CD4-positive, alpha-beta T cell (primary cell): Measurements from ENCODE around the gene AGPAT4. TPM values are rescaled to one million over a fixed set of nuclear protein-coding genes. Genes with fewer than 3 reads are reported as not detected.

Source experiments
- ATAC-seq: fragments of 200-7000 bp; cut with Tn5 transposase; one replicate; pipeline ENCODE4 v1.10.0; 2022; ENCODE audit warnings: mild to moderate bottlenecking; ENCODE audit not compliant: poor library complexity
- CTCF ChIA-PET: fragments of 350-600 bp; sonication (Branson Sonifier 250); formaldehyde crosslinking; loops from one replicate; lab custom pipeline; 2021; ENCODE audit warnings: antibody characterized with exemption, inconsistent platforms; lab: Charles Lee
- POLR2A ChIA-PET: fragments of 350-600 bp; sonication (Branson Sonifier 250); formaldehyde crosslinking; loops from one replicate; lab custom pipeline; 2021; ENCODE audit warnings: antibody characterized with exemption, inconsistent platforms; lab: Charles Lee
- DNase-seq, 14 experiments: peaks; one replicate each; pipeline ENCODE4 v3.0.0-alpha.2; 2013 to 2020; ENCODE audit warnings: mixed read lengths in 2 of 14
- H3K27ac ChIP-seq, 2 donors: one replicate each; pipeline versions ENCODE4 v1.5.1 to v1.7.0; 2013; ENCODE audit warnings: low read length in 2 of 2, low read depth in 1 of 2, mild to moderate bottlenecking in 1 of 2
- H3K27me3 ChIP-seq, 2 experiments: 1 replicate in 1 of 2; 2 replicates in 1 of 2; pipeline versions ENCODE4 v1.6.1 to v1.7.0; 2013; ENCODE audit warnings: low read length in 2 of 2, control low read depth in 1 of 2, mild to moderate bottlenecking in 1 of 2, moderate library complexity in 1 of 2; ENCODE audit not compliant: insufficient read depth in 2 of 2, control insufficient read depth in 1 of 2
- H3K36me3 ChIP-seq: one replicate; pipeline ENCODE4 v1.6.1; 2013; ENCODE audit warnings: low read length, control low read depth; ENCODE audit not compliant: insufficient read depth
- H3K4me1 ChIP-seq: one replicate; pipeline ENCODE4 v1.6.1; 2013; ENCODE audit warnings: low read length, control low read depth; ENCODE audit not compliant: insufficient read depth
- H3K4me3 ChIP-seq: one replicate; pipeline ENCODE4 v1.5.1; 2013; ENCODE audit warnings: mild to moderate bottlenecking, low read length, moderate library complexity
- H3K9me3 ChIP-seq, 2 experiments: 1 replicate in 1 of 2; 2 replicates in 1 of 2; pipeline versions ENCODE4 v1.6.1 to v1.7.0; 2013; ENCODE audit warnings: low read length in 2 of 2, mild to moderate bottlenecking in 2 of 2, control low read depth in 1 of 2, moderate library complexity in 1 of 2; ENCODE audit not compliant: control insufficient read depth in 1 of 2, insufficient read depth in 1 of 2
- H3K27ac Mint-ChIP-seq: one replicate; pipeline ENCODE4 v1.8.0; 2020; ENCODE audit warnings: mixed read lengths
- H3K27me3 Mint-ChIP-seq: one replicate; pipeline ENCODE4 v1.8.0; 2021; ENCODE audit warnings: mixed read lengths
- H3K36me3 Mint-ChIP-seq: one replicate; pipeline ENCODE4 v1.8.0; 2021; ENCODE audit warnings: low read depth, mixed read lengths
- H3K4me1 Mint-ChIP-seq: one replicate; pipeline ENCODE4 v1.8.0; 2021; ENCODE audit warnings: low read depth, mixed read lengths
- H3K4me3 Mint-ChIP-seq: one replicate; pipeline ENCODE4 v1.8.0; 2020; ENCODE audit warnings: mild to moderate bottlenecking, mixed read lengths
- H3K9me3 Mint-ChIP-seq: one replicate; pipeline ENCODE4 v1.8.0; 2020; ENCODE audit warnings: mixed read lengths
- intact Hi-C, 2 experiments: fragments of 100-400 bp; cut with DNase I in 1 of 2; cut with micrococcal nuclease in 1 of 2; formaldehyde crosslinking; loops; one replicate each; pipeline versions ENCODE4 v1.15.1 to v1.9.0; 2023 to 2025; cut with DNase I, micrococcal nuclease
- total RNA-seq, 174 experiments: library from RNA in 2 of 174; stranded (reverse) in 2 of 174; gene quantifications; one replicate each; pipeline ENCODE4 v1.2.3 and lab custom pipeline; 2021 to 2026
- TF ChIP-seq, protein P1 (sequence below): fragments of 200-600 bp; IDR thresholded peaks from one replicate; pipeline ENCODE4 v1.8.0; 2022; ENCODE audit warnings: antibody characterized with exemption, mild to moderate bottlenecking

AGPAT4 gene
- total RNA-seq, 2 experiments from 2014 or later = 2.8 to 4.8 TPM

DNA sequence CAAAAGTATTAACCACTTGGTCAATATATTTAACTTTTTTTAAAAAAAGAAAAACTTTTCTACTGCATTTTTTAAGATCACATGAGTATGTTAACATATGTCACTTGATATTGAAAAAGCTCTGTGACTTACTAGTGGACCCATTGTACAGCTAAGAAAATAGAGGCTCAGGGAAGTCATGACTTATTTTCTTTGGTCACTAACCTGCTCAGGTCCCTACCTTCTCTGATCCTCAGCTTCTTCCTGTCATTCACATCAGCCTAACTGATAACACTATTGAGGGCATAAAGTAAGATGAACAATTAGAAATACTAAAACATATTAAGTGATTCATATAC is 19.8 kb downstream of the AGPAT4 start:
- Histone ChIP-seq H3K4me3 (no peak overlapping the region), H3K4me1 (no peaks in the 10 kb centered on the region), H3K27me3 (no peaks in the 10 kb centered on the region), H3K27ac (no peak overlapping the region), H3K36me3 (peaks cover 2% of the 10 kb centered on the region), H3K9me3 (no peaks in the 10 kb centered on the region)
- intact Hi-C loops = no loop called here
- DNase-seq (no peak), ATAC-seq (no peak)
- ChIA-PET CTCF (no interaction called here), POLR2A (no interaction called here)
- Mint-ChIP-seq H3K27me3 (no peaks in the 10 kb centered on the region), H3K9me3 (peaks cover 2% of the 10 kb centered on the region), H3K27ac (no peak overlapping the region), H3K36me3 (no peaks in the 10 kb centered on the region), H3K4me1 (no peaks in the 10 kb centered on the region), H3K4me3 (no peak overlapping the region)
- TF ChIP-seq, protein P1, sequence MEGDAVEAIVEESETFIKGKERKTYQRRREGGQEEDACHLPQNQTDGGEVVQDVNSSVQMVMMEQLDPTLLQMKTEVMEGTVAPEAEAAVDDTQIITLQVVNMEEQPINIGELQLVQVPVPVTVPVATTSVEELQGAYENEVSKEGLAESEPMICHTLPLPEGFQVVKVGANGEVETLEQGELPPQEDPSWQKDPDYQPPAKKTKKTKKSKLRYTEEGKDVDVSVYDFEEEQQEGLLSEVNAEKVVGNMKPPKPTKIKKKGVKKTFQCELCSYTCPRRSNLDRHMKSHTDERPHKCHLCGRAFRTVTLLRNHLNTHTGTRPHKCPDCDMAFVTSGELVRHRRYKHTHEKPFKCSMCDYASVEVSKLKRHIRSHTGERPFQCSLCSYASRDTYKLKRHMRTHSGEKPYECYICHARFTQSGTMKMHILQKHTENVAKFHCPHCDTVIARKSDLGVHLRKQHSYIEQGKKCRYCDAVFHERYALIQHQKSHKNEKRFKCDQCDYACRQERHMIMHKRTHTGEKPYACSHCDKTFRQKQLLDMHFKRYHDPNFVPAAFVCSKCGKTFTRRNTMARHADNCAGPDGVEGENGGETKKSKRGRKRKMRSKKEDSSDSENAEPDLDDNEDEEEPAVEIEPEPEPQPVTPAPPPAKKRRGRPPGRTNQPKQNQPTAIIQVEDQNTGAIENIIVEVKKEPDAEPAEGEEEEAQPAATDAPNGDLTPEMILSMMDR = no peak

DNA sequence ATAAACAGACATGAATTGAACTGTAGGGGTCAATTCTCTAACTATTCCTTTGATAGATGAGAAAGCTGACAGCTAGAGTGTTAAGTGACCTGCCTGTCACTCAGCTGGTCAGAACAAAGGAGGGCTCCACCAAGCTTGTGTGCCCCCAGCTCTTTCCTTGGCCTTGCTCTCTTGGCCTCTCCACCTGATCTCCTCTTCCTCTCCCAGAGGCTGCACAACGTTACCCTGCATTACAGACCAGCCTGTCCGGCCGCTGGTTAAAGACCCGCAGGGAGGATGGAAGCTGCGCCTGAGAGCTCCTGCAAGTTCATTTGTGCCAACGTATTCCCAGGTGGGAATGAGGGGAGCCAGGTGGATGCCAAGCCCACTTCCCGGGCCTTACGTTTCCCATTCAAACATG is 22.5 kb downstream of the AGPAT4 start:
- POLR2A ChIA-PET = no interaction called here
- H3K9me3 Mint-ChIP-seq = peaks cover 2% of the 10 kb centered on the region
- no peak for DNase-seq
- CTCF ChIA-PET = no interaction called here
- H3K36me3 Mint-ChIP-seq = no peaks in the 10 kb centered on the region
- no peaks in the 10 kb centered on the region for H3K4me1 ChIP-seq
- intact Hi-C loops = no loop called here
- no peaks in the 10 kb centered on the region for H3K27me3 ChIP-seq
- ATAC-seq = no peak
- no peak overlapping the region for H3K27ac ChIP-seq
- H3K36me3 ChIP-seq = peaks cover 2% of the 10 kb centered on the region
- H3K4me1 Mint-ChIP-seq = no peaks in the 10 kb centered on the region
- H3K9me3 ChIP-seq = no peaks in the 10 kb centered on the region
- TF ChIP-seq, protein P1 = no peak
- no peaks in the 10 kb centered on the region for H3K27me3 Mint-ChIP-seq
- no peak overlapping the region for H3K4me3 ChIP-seq
- no peak overlapping the region for H3K4me3 Mint-ChIP-seq
- H3K27ac Mint-ChIP-seq = no peak overlapping the region

DNA sequence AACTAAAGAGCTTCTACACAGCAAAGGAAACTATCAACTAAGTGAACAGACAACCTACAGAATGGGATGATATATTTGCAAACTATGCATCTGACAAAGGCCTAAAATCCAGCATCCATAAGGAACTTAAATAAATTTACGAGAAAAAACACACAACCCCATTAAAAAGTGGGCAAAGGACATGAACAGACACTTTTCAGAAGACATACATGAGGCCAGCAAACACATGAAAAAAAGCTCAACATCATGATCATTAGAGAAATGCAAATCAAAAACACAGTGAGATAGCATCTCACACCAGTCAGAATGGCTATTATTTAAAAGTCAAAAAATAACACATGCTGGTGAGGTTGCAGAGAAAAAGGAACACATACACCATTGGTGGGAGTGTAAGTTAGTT is 24.5 kb downstream of the AGPAT4 start:
- no peak for DNase-seq
- Histone ChIP-seq H3K4me1 (no peaks in the 10 kb centered on the region), H3K27ac (no peak overlapping the region), H3K4me3 (no peak overlapping the region), H3K9me3 (no peaks in the 10 kb centered on the region), H3K27me3 (no peaks in the 10 kb centered on the region), H3K36me3 (no peaks in the 10 kb centered on the region)
- CTCF ChIA-PET = interaction anchor here (1.2 kb wide), 1 partner anchor 10 kb away, joined by 3 read pairs; no protein-coding TSS in a partner anchor
- H3K27me3 Mint-ChIP-seq = no peaks in the 10 kb centered on the region
- no peaks in the 10 kb centered on the region for H3K36me3 Mint-ChIP-seq
- H3K4me1 Mint-ChIP-seq = no peaks in the 10 kb centered on the region
- H3K27ac Mint-ChIP-seq = no peak overlapping the region
- POLR2A ChIA-PET = no interaction called here
- no peak for ATAC-seq
- H3K4me3 Mint-ChIP-seq = no peak overlapping the region
- H3K9me3 Mint-ChIP-seq = peaks cover 2% of the 10 kb centered on the region
- intact Hi-C loops = no loop called here
- TF ChIP-seq, protein P1 = no peak
